Type B pancreatic cell (in vitro differentiated cells): ENCODE data around the gene SCEL. TPM values are rescaled to one million over a fixed set of nuclear protein-coding genes. Genes with fewer than 3 reads are reported as not detected.
"Not testable (repeated sequence)": the region's sequence is repeated elsewhere in the genome, so short reads cannot be mapped to it uniquely, and the experiment has no call there.

Experiments
- DNase-seq: peaks from one replicate; pipeline ENCODE4 v3.0.0; 2021; ENCODE audit warnings: mixed read lengths; ENCODE audit not compliant: unreplicated experiment; ENCODE audit errors: extremely low spot score
- H3K27ac Mint-ChIP-seq: 2 replicates; pipeline ENCODE4 v1.8.0; 2021; ENCODE audit warnings: mild to moderate bottlenecking, mixed read lengths
- H3K27me3 Mint-ChIP-seq: 2 replicates; pipeline ENCODE4 v1.8.0; 2021; ENCODE audit warnings: mixed read lengths
- H3K36me3 Mint-ChIP-seq: 2 replicates; pipeline ENCODE4 v1.8.0; 2021; ENCODE audit warnings: mixed read lengths
- H3K4me1 Mint-ChIP-seq: one replicate; pipeline ENCODE4 v1.8.0; 2021; ENCODE audit warnings: mixed read lengths; ENCODE audit not compliant: unreplicated experiment
- H3K4me3 Mint-ChIP-seq: 2 replicates; pipeline ENCODE4 v1.8.0; 2021; ENCODE audit warnings: mild to moderate bottlenecking, mixed read lengths
- H3K9me3 Mint-ChIP-seq: 2 replicates; pipeline ENCODE4 v1.8.0; 2021; ENCODE audit warnings: mixed read lengths
- total RNA-seq: library from RNA; stranded (reverse); gene quantifications from 2 replicates; pipeline ENCODE4 v1.2.1, GENCODE V29; 2021; ENCODE audit warnings: low replicate concordance
- TF ChIP-seq, protein P1 (sequence below): fragments of 200-600 bp; sonication (generic); conservative IDR thresholded peaks from 2 replicates; pipeline ENCODE4 v1.5.0; 2021; ENCODE audit warnings: antibody characterized with exemption, mild to moderate bottlenecking

Gene SCEL
- total RNA-seq, 1 donor from 2014 or later = 102 TPM

DNA sequence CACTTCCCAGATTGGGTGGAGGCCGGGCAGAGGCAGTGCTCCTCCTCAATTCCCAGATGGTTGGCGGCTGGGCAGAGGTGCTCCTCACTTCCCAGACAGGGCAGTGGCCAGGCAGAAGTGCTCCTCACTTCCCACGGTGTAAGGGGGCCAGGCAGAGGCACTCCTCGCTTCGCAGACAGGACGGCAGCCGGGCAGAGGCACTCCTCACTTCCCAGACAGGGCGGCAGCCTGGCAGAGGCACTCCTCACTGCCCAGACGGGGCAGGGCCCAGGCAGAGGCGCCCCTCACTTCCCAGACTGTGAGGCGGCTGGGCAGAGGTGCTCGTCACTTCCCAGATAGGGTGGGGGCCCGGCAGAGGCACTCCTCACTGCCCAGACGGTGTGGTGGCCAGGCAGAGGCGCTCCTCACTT lies 125.3 kb downstream of the SCEL start:
- no peak for DNase-seq
- H3K27me3 Mint-ChIP-seq = no peaks in the 10 kb centered on the region
- TF ChIP-seq, protein P1, sequence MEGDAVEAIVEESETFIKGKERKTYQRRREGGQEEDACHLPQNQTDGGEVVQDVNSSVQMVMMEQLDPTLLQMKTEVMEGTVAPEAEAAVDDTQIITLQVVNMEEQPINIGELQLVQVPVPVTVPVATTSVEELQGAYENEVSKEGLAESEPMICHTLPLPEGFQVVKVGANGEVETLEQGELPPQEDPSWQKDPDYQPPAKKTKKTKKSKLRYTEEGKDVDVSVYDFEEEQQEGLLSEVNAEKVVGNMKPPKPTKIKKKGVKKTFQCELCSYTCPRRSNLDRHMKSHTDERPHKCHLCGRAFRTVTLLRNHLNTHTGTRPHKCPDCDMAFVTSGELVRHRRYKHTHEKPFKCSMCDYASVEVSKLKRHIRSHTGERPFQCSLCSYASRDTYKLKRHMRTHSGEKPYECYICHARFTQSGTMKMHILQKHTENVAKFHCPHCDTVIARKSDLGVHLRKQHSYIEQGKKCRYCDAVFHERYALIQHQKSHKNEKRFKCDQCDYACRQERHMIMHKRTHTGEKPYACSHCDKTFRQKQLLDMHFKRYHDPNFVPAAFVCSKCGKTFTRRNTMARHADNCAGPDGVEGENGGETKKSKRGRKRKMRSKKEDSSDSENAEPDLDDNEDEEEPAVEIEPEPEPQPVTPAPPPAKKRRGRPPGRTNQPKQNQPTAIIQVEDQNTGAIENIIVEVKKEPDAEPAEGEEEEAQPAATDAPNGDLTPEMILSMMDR = no peak
- no peaks in the 10 kb centered on the region for H3K4me1 Mint-ChIP-seq
- no peaks in the 10 kb centered on the region for H3K36me3 Mint-ChIP-seq
- H3K27ac Mint-ChIP-seq = no peak overlapping the region
- H3K4me3 Mint-ChIP-seq = no peak overlapping the region
- no peaks in the 10 kb centered on the region for H3K9me3 Mint-ChIP-seq

DNA sequence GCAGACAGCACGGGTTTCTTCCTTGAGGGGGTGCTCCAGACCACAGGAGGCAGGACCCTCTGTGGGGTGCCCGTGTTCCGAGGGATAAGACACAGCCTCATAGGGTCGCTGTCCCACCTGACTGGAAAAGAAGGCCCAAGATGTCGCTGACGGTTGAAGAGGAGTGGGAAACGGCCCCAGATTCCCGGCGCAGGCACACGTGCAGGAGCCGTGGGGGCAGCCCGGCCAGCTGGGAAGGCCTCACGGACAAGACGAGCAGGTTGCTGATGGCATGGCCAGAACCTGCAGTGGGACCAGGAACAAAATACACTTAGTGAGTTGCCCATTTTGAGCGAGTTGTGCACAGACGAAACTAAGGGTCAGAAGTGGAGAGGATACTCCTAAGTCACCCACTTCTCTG lies 126.8 kb downstream of the SCEL start:
- not testable (repeated sequence) for H3K9me3 Mint-ChIP-seq, H3K4me3 Mint-ChIP-seq, H3K27ac Mint-ChIP-seq, DNase-seq, H3K27me3 Mint-ChIP-seq, H3K36me3 Mint-ChIP-seq, H3K4me1 Mint-ChIP-seq

- not testable (repeated sequence) for DNase-seq, H3K27me3 Mint-ChIP-seq, H3K4me1 Mint-ChIP-seq, H3K36me3 Mint-ChIP-seq, H3K9me3 Mint-ChIP-seq, H3K4me3 Mint-ChIP-seq, H3K27ac Mint-ChIP-seq
Observed at GRCh38 chr13:77662831-77663230, 127.3 kb downstream of the SCEL start.

DNA sequence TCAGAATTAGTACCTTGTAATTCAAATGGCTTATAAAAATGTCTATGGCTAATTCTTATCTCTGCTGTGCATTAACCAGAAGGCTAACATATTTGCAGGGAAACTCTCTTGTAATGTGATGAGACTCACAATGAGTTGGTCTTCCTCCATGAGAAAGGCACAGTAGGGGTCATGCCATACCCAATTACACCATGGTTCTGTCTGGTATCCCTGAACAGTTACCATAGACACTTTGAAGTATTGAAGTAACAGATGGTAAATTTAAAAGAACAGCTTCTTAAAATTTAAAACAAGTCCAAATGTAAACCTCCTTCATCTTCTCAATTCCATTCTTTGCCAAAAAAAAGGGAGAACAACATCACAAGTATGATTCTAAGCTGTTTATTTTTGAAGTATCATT lies 139.3 kb downstream of the SCEL start:
- peaks cover 11% of the 10 kb centered on the region for H3K27me3 Mint-ChIP-seq
- H3K9me3 Mint-ChIP-seq = no peaks in the 10 kb centered on the region
- H3K36me3 Mint-ChIP-seq = no peaks in the 10 kb centered on the region
- no peak for DNase-seq
- TF ChIP-seq, protein P1 = no peak
- no peak overlapping the region for H3K4me3 Mint-ChIP-seq
- no peak overlapping the region for H3K27ac Mint-ChIP-seq
- H3K4me1 Mint-ChIP-seq = no peaks in the 10 kb centered on the region

DNA sequence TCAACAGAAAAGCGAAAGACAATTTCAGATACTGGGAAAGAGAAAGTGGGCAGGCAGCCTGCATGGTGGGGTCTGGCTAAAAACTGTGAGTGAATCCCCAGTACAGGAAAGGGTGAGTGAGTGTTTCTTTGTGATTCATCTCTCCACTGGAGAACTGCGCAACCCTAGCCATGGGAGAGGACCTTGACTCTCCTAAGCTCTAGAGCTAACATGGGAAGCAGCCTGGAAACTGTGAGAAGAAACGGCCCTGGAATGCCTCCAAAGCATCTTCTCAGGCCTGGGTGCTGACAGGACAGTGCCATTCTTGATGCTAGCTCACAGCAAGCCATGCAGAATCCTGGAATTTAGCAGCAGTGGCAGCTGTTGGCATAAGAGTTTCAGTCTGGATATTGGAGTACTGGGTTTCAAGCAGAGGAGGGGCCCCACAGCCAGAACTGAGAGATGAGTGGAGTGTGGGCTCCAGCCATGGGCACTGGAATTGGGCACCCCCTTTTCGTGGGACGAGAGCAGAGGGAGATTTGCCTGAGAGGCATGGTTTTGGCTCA lies 143.3 kb downstream of the SCEL start:
- no peaks in the 10 kb centered on the region for H3K4me1 Mint-ChIP-seq
- H3K9me3 Mint-ChIP-seq = no peaks in the 10 kb centered on the region
- H3K27ac Mint-ChIP-seq = no peak overlapping the region
- no peaks in the 10 kb centered on the region for H3K36me3 Mint-ChIP-seq
- H3K27me3 Mint-ChIP-seq = peaks cover 12% of the 10 kb centered on the region
- no peak for DNase-seq
- TF ChIP-seq, protein P1 = no peak
- H3K4me3 Mint-ChIP-seq = no peak overlapping the region

DNA sequence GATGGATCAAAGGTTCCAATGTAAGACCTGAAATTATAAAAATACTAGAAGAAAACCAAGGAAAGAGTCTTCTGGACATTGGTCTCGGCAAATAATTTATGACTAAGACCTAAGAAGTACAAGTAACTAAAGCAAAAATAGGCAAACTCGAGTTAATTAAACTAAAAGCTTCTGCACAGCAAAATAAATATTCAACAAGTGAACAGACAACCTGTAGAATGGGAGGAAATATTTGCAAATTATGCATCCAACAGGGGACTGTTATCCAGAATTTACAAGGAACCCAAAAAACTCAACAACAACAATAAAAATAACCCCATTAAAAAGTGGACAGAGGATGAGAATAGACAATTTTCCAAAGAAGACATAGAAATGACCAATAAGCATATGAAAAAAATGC lies 152.3 kb downstream of the SCEL start:
- TF ChIP-seq, protein P1 = no peak

DNA sequence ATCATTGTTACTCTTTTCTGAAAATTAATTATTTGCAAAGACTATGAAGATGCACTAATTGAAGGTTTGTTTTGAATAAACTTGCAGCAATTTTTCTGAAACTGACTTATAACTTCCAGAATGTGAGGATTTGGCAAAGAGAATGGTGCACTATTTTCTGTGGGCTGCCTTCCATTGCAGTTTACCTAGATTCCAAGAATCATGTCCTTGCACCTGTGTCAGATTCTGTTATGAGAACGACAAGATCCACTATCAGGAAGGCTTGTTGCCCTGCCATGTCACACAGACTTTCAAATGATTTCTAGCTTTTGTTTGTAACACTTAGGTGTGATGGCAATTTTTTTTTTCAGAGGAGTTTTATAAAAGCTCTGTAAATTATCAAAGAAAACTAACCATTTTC lies 156.4 kb downstream of the SCEL start:
- Mint-ChIP-seq H3K27ac (no peak overlapping the region), H3K4me1 (peaks cover 7% of the 10 kb centered on the region), H3K4me3 (no peak overlapping the region), H3K36me3 (no peaks in the 10 kb centered on the region), H3K9me3 (no peaks in the 10 kb centered on the region), H3K27me3 (peaks cover 25% of the 10 kb centered on the region)
- TF ChIP-seq, protein P1 = no peak
- no peak for DNase-seq

More for the DNA sequence above, 152.3 kb downstream of the SCEL start:
- DNase-seq = no peak
- H3K27me3 Mint-ChIP-seq = no peaks in the 10 kb centered on the region
- H3K4me3 Mint-ChIP-seq = no peak overlapping the region
- no peaks in the 10 kb centered on the region for H3K9me3 Mint-ChIP-seq
- no peaks in the 10 kb centered on the region for H3K36me3 Mint-ChIP-seq
- no peak overlapping the region for H3K27ac Mint-ChIP-seq
- no peaks in the 10 kb centered on the region for H3K4me1 Mint-ChIP-seq
